H1 (cell line): ENCODE data around the gene VSTM2B. TPM values are rescaled to one million over a fixed set of nuclear protein-coding genes. Genes with fewer than 3 reads are reported as not detected.

Experiments
- YY1 ChIP-seq: IDR thresholded peaks from 2 replicates; pipeline ENCODE4 v1.6.1; 2011; ENCODE audit warnings: low read depth, mild to moderate bottlenecking, low read length
- polyA plus RNA-seq, 7 experiments: library from polyadenylated mRNA; depleted of rRNA in 3 of 7; stranded (reverse) in 5 of 7; unstranded in 2 of 7; fragments of >200 nt in 5 of 7; fragments of 200-250 nt in 2 of 7; gene quantifications; 1 replicate in 5 of 7; 2 replicates in 1 of 7; 4 replicates in 1 of 7; pipeline versions ENCODE4 v1.2.1 to v1.2.3, GENCODE V29; 2011 to 2013; ENCODE audit warnings: missing spikeins in 2 of 7, mixed read lengths in 2 of 7
- total RNA-seq: library from RNA; stranded (reverse); fragmentation: NEBNext Ultra II Directional; extraction: Animal tissue kit (Norgen Biotek cat#: 25700); gene quantifications from 2 replicates; pipeline ENCODE4 v1.2.1, GENCODE V29; 2021
- TF ChIP-seq, protein P1 (sequence below): fragments of 300-600 bp; sonication (generic); IDR thresholded peaks from 2 replicates; pipeline ENCODE4 v1.7.1; 2012; ENCODE audit warnings: low read length, moderate library complexity, mild to moderate bottlenecking, inconsistent platforms; ENCODE audit not compliant: insufficient replicate concordance

Gene VSTM2B
- total and polyA plus RNA-seq, 2 of the 8 experiments (the other 6 are each of a cell fraction or from before 2014, with no cell fraction given) = 0.82 to 1.5 TPM

DNA sequence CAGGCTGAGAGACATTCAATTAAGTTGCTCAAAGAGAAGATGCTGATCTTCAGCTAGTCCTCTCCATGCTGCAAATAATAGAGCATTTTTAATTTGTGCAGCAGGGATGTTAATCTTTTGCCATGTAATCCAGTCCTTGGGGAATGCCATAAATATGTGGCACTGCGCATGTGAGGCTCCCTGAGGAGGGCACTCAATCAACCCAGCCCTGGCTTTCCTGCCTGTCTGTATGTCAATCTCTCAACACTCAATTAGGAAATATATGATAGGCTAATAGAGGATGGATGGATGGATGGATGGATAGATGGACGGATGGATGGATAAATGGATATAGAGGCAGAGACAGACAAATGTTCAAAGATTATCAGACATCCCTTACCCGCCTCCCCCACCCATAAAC lies 48.7 kb downstream of the VSTM2B start (continued):
- TF ChIP-seq, protein P1, sequence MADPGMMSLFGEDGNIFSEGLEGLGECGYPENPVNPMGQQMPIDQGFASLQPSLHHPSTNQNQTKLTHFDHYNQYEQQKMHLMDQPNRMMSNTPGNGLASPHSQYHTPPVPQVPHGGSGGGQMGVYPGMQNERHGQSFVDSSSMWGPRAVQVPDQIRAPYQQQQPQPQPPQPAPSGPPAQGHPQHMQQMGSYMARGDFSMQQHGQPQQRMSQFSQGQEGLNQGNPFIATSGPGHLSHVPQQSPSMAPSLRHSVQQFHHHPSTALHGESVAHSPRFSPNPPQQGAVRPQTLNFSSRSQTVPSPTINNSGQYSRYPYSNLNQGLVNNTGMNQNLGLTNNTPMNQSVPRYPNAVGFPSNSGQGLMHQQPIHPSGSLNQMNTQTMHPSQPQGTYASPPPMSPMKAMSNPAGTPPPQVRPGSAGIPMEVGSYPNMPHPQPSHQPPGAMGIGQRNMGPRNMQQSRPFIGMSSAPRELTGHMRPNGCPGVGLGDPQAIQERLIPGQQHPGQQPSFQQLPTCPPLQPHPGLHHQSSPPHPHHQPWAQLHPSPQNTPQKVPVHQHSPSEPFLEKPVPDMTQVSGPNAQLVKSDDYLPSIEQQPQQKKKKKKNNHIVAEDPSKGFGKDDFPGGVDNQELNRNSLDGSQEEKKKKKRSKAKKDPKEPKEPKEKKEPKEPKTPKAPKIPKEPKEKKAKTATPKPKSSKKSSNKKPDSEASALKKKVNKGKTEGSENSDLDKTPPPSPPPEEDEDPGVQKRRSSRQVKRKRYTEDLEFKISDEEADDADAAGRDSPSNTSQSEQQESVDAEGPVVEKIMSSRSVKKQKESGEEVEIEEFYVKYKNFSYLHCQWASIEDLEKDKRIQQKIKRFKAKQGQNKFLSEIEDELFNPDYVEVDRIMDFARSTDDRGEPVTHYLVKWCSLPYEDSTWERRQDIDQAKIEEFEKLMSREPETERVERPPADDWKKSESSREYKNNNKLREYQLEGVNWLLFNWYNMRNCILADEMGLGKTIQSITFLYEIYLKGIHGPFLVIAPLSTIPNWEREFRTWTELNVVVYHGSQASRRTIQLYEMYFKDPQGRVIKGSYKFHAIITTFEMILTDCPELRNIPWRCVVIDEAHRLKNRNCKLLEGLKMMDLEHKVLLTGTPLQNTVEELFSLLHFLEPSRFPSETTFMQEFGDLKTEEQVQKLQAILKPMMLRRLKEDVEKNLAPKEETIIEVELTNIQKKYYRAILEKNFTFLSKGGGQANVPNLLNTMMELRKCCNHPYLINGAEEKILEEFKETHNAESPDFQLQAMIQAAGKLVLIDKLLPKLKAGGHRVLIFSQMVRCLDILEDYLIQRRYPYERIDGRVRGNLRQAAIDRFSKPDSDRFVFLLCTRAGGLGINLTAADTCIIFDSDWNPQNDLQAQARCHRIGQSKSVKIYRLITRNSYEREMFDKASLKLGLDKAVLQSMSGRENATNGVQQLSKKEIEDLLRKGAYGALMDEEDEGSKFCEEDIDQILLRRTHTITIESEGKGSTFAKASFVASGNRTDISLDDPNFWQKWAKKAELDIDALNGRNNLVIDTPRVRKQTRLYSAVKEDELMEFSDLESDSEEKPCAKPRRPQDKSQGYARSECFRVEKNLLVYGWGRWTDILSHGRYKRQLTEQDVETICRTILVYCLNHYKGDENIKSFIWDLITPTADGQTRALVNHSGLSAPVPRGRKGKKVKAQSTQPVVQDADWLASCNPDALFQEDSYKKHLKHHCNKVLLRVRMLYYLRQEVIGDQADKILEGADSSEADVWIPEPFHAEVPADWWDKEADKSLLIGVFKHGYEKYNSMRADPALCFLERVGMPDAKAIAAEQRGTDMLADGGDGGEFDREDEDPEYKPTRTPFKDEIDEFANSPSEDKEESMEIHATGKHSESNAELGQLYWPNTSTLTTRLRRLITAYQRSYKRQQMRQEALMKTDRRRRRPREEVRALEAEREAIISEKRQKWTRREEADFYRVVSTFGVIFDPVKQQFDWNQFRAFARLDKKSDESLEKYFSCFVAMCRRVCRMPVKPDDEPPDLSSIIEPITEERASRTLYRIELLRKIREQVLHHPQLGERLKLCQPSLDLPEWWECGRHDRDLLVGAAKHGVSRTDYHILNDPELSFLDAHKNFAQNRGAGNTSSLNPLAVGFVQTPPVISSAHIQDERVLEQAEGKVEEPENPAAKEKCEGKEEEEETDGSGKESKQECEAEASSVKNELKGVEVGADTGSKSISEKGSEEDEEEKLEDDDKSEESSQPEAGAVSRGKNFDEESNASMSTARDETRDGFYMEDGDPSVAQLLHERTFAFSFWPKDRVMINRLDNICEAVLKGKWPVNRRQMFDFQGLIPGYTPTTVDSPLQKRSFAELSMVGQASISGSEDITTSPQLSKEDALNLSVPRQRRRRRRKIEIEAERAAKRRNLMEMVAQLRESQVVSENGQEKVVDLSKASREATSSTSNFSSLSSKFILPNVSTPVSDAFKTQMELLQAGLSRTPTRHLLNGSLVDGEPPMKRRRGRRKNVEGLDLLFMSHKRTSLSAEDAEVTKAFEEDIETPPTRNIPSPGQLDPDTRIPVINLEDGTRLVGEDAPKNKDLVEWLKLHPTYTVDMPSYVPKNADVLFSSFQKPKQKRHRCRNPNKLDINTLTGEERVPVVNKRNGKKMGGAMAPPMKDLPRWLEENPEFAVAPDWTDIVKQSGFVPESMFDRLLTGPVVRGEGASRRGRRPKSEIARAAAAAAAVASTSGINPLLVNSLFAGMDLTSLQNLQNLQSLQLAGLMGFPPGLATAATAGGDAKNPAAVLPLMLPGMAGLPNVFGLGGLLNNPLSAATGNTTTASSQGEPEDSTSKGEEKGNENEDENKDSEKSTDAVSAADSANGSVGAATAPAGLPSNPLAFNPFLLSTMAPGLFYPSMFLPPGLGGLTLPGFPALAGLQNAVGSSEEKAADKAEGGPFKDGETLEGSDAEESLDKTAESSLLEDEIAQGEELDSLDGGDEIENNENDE = no peak
- no peak for TF ChIP-seq YY1
